HCT116 (cell line): ENCODE data around the gene PSMG3. TPM values are rescaled to one million over a fixed set of nuclear protein-coding genes. Genes with fewer than 3 reads are reported as not detected.

ENCODE experiments used
- ATAC-seq: fragments of 200-7000 bp; cut with Tn5 transposase; 2 replicates; pipeline ENCODE4 v1.9.1; 2020; ENCODE audit warnings: mild to moderate bottlenecking, moderate library complexity
- BruUV-seq: library from RNA; stranded (reverse); fragments of 400-500 nt; replicated peaks from 2 replicates; lab custom pipeline; 2021; lab: Mats Ljungman, UMichigan
- CTCF ChIA-PET: fragments of 300-600 bp; sonication (Branson Sonifier 250); formaldehyde crosslinking; loops from one replicate; lab custom pipeline; 2021; ENCODE audit warnings: antibody characterized with exemption; lab: Charles Lee
- POLR2A ChIA-PET: fragments of 300-600, 350-600 bp; sonication (Branson Sonifier 250); formaldehyde crosslinking; loops from one replicate; lab custom pipeline; 2021; ENCODE audit warnings: antibody characterized with exemption; lab: Charles Lee
- RAD21 ChIA-PET, 2 experiments: fragments of 300-600 bp; sonication (Branson Sonifier 250); formaldehyde crosslinking; loops; one replicate each; lab custom pipeline; 2023; ENCODE audit warnings: low total read pairs in 2 of 2; ENCODE audit not compliant: uncharacterized antibody in 2 of 2, unreplicated experiment in 2 of 2, low non-redundant PET in 1 of 2; lab: Charles Lee
- DNase-seq: peaks from one replicate; pipeline ENCODE4 v3.0.0-alpha.2; 2010; ENCODE audit warnings: low read depth, low spot score
- H2AFZ ChIP-seq: fragments of 200-600 bp; shearing (Covaris generic), sonication (generic); 2 replicates; pipeline ENCODE4 v1.6.1; 2017; ENCODE audit warnings: low read depth, mixed run types, mixed read lengths, antibody characterized with exemption, low read length; ENCODE audit not compliant: poor library complexity, severe bottlenecking
- H3K27ac ChIP-seq: 2 replicates; pipeline ENCODE4 v1.5.1; 2012; ENCODE audit warnings: low read depth, low read length
- H3K27me3 ChIP-seq: fragments of 200-600 bp; sonication (generic); 2 replicates; pipeline ENCODE4 v1.6.1; 2016; ENCODE audit warnings: mixed run types, low read length, mixed read lengths; ENCODE audit not compliant: insufficient read depth
- H3K36me3 ChIP-seq, 2 experiments: fragments of 200-500 bp in 1 of 2; fragments of 200-600 bp in 1 of 2; sonication (Bioruptor generic) in 1 of 2; sonication (generic) in 1 of 2; 2 replicates each; pipeline versions ENCODE4 v1.5.1 to v1.6.1; 2014 to 2016; ENCODE audit warnings: low read length in 2 of 2, inconsistent platforms in 1 of 2, mixed read lengths in 1 of 2, mixed run types in 1 of 2; ENCODE audit not compliant: insufficient read depth in 2 of 2, control insufficient read depth in 1 of 2
- H3K4me1 ChIP-seq, 2 experiments: fragments of 200-600 bp in 1 of 2; sonication (generic) in 1 of 2; 2 replicates each; pipeline versions ENCODE4 v1.5.1 to v1.6.1; 2012 to 2017; ENCODE audit warnings: low read length in 2 of 2, inconsistent platforms in 1 of 2, mild to moderate bottlenecking in 1 of 2, mixed read lengths in 1 of 2, mixed run types in 1 of 2, moderate library complexity in 1 of 2; ENCODE audit not compliant: insufficient read depth in 2 of 2, control insufficient read depth in 1 of 2
- H3K4me2 ChIP-seq: fragments of 200-600 bp; sonication (generic); 2 replicates; pipeline ENCODE4 v1.6.1; 2017; ENCODE audit warnings: mixed run types, low read length, mixed read lengths
- H3K4me3 ChIP-seq, 2 experiments: fragments of 200-600 bp in 1 of 2; sonication (generic) in 1 of 2; replicated peaks in 1 of 2; 2 replicates each; pipeline ENCODE4 v1.5.1; 2011 to 2016; ENCODE audit warnings: low read length in 2 of 2, control low read depth in 1 of 2, low read depth in 1 of 2, mild to moderate bottlenecking in 1 of 2, mixed read lengths in 1 of 2, mixed run types in 1 of 2
- H3K79me2 ChIP-seq: fragments of 200-600 bp; sonication (generic); 2 replicates; pipeline ENCODE4 v1.6.1; 2017; ENCODE audit warnings: mild to moderate bottlenecking, mixed run types, low read length, moderate library complexity, mixed read lengths; ENCODE audit not compliant: insufficient read depth
- H3K9ac ChIP-seq: fragments of 200-600 bp; sonication (generic); 2 replicates; pipeline ENCODE4 v1.6.1; 2016; ENCODE audit warnings: low read length, mixed read lengths
- H3K9me2 ChIP-seq: fragments of 200-600 bp; sonication (generic), shearing (Covaris generic); 2 replicates; pipeline ENCODE4 v1.6.1; 2017; ENCODE audit warnings: mixed run types, mild to moderate bottlenecking, moderate library complexity; ENCODE audit not compliant: insufficient read depth
- H3K9me3 ChIP-seq, 2 experiments: fragments of 200-500 bp in 1 of 2; fragments of 200-600 bp in 1 of 2; sonication (Bioruptor generic) in 1 of 2; sonication (generic) in 1 of 2; 2 replicates each; pipeline ENCODE4 v1.6.1; 2014 to 2017; ENCODE audit warnings: low read length in 2 of 2, mixed read lengths in 2 of 2, inconsistent platforms in 1 of 2, low read depth in 1 of 2, mild to moderate bottlenecking in 1 of 2, mixed run types in 1 of 2, moderate library complexity in 1 of 2; ENCODE audit not compliant: control insufficient read depth in 1 of 2, insufficient read depth in 1 of 2
- H4K20me1 ChIP-seq: fragments of 200-600 bp; sonication (generic), shearing (Covaris generic); 2 replicates; pipeline ENCODE4 v1.6.1; 2017; ENCODE audit warnings: mixed run types, mild to moderate bottlenecking, moderate library complexity; ENCODE audit not compliant: insufficient read depth
- CBX3 ChIP-seq: IDR thresholded peaks from 2 replicates; pipeline ENCODE4 v1.6.1; 2012; ENCODE audit warnings: low read depth
- CTCF ChIP-seq, 3 experiments: fragments of 200-600 bp in 1 of 3; sonication (generic) in 1 of 3; IDR thresholded peaks in 2 of 3; conservative IDR thresholded peaks in 1 of 3; 2 replicates each; pipeline ENCODE4 v1.5.1; 2012 to 2017; ENCODE audit warnings: low read depth in 2 of 3, low read length in 2 of 3, antibody characterized with exemption in 1 of 3, borderline replicate concordance in 1 of 3, control low read depth in 1 of 3, mild to moderate bottlenecking in 1 of 3, mixed read lengths in 1 of 3, mixed run types in 1 of 3, moderate library complexity in 1 of 3; ENCODE audit not compliant: insufficient read depth in 1 of 3
- EZH2 ChIP-seq: fragments of 200-600 bp; sonication (generic); IDR thresholded peaks from 2 replicates; pipeline ENCODE4 v1.6.1; 2017; ENCODE audit warnings: antibody characterized with exemption, mixed run types
- EZH2phosphoT487 ChIP-seq: fragments of 200-600 bp; IDR thresholded peaks from 2 replicates; pipeline ENCODE4 v1.6.1; 2018; ENCODE audit warnings: antibody characterized with exemption, borderline replicate concordance
- JUND ChIP-seq: IDR thresholded peaks from 2 replicates; pipeline ENCODE4 v1.6.1; 2012
- MAX ChIP-seq: IDR thresholded peaks from 2 replicates; pipeline ENCODE4 v1.6.1; 2012
- POLR2A ChIP-seq: IDR thresholded peaks from 2 replicates; pipeline ENCODE4 v1.7.0; 2011; ENCODE audit warnings: borderline replicate concordance; ENCODE audit not compliant: insufficient read depth, insufficient read length; ENCODE audit errors: extremely low read depth
- RAD21 ChIP-seq: IDR thresholded peaks from 2 replicates; pipeline ENCODE4 v1.6.1; 2012; ENCODE audit warnings: low read depth, mild to moderate bottlenecking
- SIN3A ChIP-seq: IDR thresholded peaks from 2 replicates; pipeline ENCODE4 v1.6.1; 2012; ENCODE audit warnings: low read depth
- SRF ChIP-seq: IDR thresholded peaks from 2 replicates; pipeline ENCODE4 v1.6.1; 2012; ENCODE audit warnings: low read depth
- TCF7L2 ChIP-seq: IDR thresholded peaks from 2 replicates; pipeline ENCODE4 v1.7.0; 2011; ENCODE audit warnings: borderline replicate concordance, inconsistent platforms; ENCODE audit not compliant: insufficient read depth, insufficient read length; ENCODE audit errors: extremely low read depth
- ZFX ChIP-seq: fragments of 450-650 bp; IDR thresholded peaks from 2 replicates; pipeline ENCODE4 v1.6.1; 2017
- ZNF274 ChIP-seq: fragments of 200-500 bp; sonication (Bioruptor generic); IDR thresholded peaks from 2 replicates; pipeline ENCODE4 v1.6.1; 2014; ENCODE audit warnings: mild to moderate bottlenecking, low read depth, low read length, inconsistent platforms
- intact Hi-C: fragments of 100-400 bp; cut with micrococcal nuclease; formaldehyde crosslinking; loops from 2 replicates; pipeline ENCODE4 v1.10.0; 2022
- total RNA-seq: library from RNA; stranded (reverse); gene quantifications from one replicate; pipeline ENCODE4 v1.2.1, GENCODE V29; 2021; ENCODE audit not compliant: unreplicated experiment

Gene PSMG3
- total RNA-seq, 1 experiment from 2014 or later = 60.9 TPM

- peaks cover 9% of the 10 kb centered on the region; the same call in 1 of the 2 replicates for H3K79me2 ChIP-seq
- no peak for ATAC-seq
- no peaks in the 10 kb centered on the region for H3K27me3 ChIP-seq
- peaks cover 33 to 65% of the 10 kb centered on the region in 2 experiments for H3K4me1 ChIP-seq
- no peaks in the 10 kb centered on the region for H3K9me3 ChIP-seq
- peak overlapping the region; percentile 10 for H2AFZ ChIP-seq
- intact Hi-C loops = no loop called here
- no peaks in the 10 kb centered on the region for H4K20me1 ChIP-seq
- no peak for DNase-seq
- ChIA-PET POLR2A (interaction anchor here (0.9 kb wide), 1 partner anchor 24 kb away, joined by 3 read pairs; no protein-coding TSS in a partner anchor), CTCF (interaction anchor here (1.2 to 1.6 kb wide), 3 partner anchors 43 to 366 kb away, joined by 4 to 6 read pairs (median 5); no protein-coding TSS in a partner anchor), RAD21 (no interaction called here)
- TF ChIP-seq RAD21 = no peak
- no peak for TF ChIP-seq CTCF (IDR thresholded peaks at IDR 0.05 in 2 of 3, conservative IDR thresholded peaks at IDR 0.05 in 1 of 3; ENCODE audit: borderline replicate concordance in 1 of 3, insufficient read depth in 1 of 3, low read depth in 2 of 3, low read length in 2 of 3)
- TF ChIP-seq CBX3 = no peak
- TF ChIP-seq EZH2 = no peak
- TF ChIP-seq SRF = no peak
- TF ChIP-seq EZH2phosphoT487 = no peak
- TF ChIP-seq TCF7L2 = no peak
- TF ChIP-seq JUND = no peak
- TF ChIP-seq ZNF274 = no peak
- TF ChIP-seq POLR2A = no peak
- TF ChIP-seq SIN3A = no peak
- TF ChIP-seq MAX = no peak
- TF ChIP-seq ZFX = no peak
- H3K36me3 ChIP-seq = no peaks in the 10 kb centered on the region
- no peaks in the 10 kb centered on the region for H3K9me2 ChIP-seq
- peak overlapping the region; percentile 32; the same call in 1 of the 2 replicates for H3K27ac ChIP-seq
- H3K4me3 ChIP-seq = peak overlapping the region in 1 of 2 experiments; percentile 10; a peak in 1 of 4 replicates
- peak overlapping the region; percentile 68 for H3K4me2 ChIP-seq
- BruUV-seq = no TSS peak
- H3K9ac ChIP-seq = peak overlapping the region; percentile 43
These were observed 10.8 kb downstream of the PSMG3 start for GRCh38 chr7:1558841-1559625.
